WTC11 (cell line): ENCODE results near the gene JAML. TPM values are rescaled to one million over a fixed set of nuclear protein-coding genes. Genes with fewer than 3 reads are reported as not detected.

Source experiments
- ATAC-seq: fragments of 200-7000 bp; cut with Tn5 transposase; 2 replicates; pipeline ENCODE4 v1.10.0; 2021; ENCODE audit warnings: mild to moderate bottlenecking, moderate library complexity
- CTCF ChIA-PET: fragments of 300-600 bp; sonication (Branson Sonifier 250); formaldehyde crosslinking; loops from one replicate; lab custom pipeline; 2021; ENCODE audit warnings: antibody characterized with exemption; lab: Charles Lee
- POLR2A ChIA-PET: fragments of 350-600 bp; sonication (Branson Sonifier 250); formaldehyde crosslinking; loops from one replicate; lab custom pipeline; 2021; ENCODE audit warnings: antibody characterized with exemption; lab: Charles Lee
- DNase-seq: peaks from one replicate; pipeline ENCODE4 v3.0.0; 2021; ENCODE audit warnings: low spot score
- H3K27ac Mint-ChIP-seq: 2 replicates; pipeline ENCODE4 v1.8.0; 2021; ENCODE audit warnings: mixed read lengths
- H3K27me3 Mint-ChIP-seq: 2 replicates; pipeline ENCODE4 v1.8.0; 2021; ENCODE audit warnings: low read depth, mild to moderate bottlenecking, moderate library complexity, mixed read lengths
- H3K36me3 Mint-ChIP-seq: 2 replicates; pipeline ENCODE4 v1.8.0; 2021; ENCODE audit warnings: mixed read lengths
- H3K4me1 Mint-ChIP-seq: 2 replicates; pipeline ENCODE4 v1.8.0; 2022; ENCODE audit warnings: mixed read lengths
- H3K4me3 Mint-ChIP-seq: 2 replicates; pipeline ENCODE4 v1.8.0; 2021; ENCODE audit warnings: mild to moderate bottlenecking, moderate library complexity, mixed read lengths
- H3K9me3 Mint-ChIP-seq: 2 replicates; pipeline ENCODE4 v1.8.0; 2021; ENCODE audit warnings: mixed read lengths
- AFF4 ChIP-seq: sonication (generic); formaldehyde crosslinking; IDR thresholded peaks from 2 replicates; pipeline ENCODE4 v1.8.1; 2023; ENCODE audit warnings: mild to moderate bottlenecking, missing genetic modification reagents, borderline replicate concordance
- E2F5 ChIP-seq: sonication (generic); formaldehyde crosslinking; IDR thresholded peaks from 2 replicates; pipeline ENCODE4 v1.8.1; 2022; ENCODE audit warnings: mild to moderate bottlenecking, moderate library complexity, missing genetic modification reagents
- EMX1 ChIP-seq: fragments of 250-450 bp; sonication (Bioruptor Pico); IDR thresholded peaks from 2 replicates; pipeline ENCODE4 v1.8.0; 2021; ENCODE audit warnings: mild to moderate bottlenecking
- FOXP4 ChIP-seq: sonication (generic); formaldehyde crosslinking; IDR thresholded peaks from 2 replicates; pipeline ENCODE4 v1.8.0; 2022; ENCODE audit warnings: mild to moderate bottlenecking, missing genetic modification reagents
- JUN ChIP-seq: sonication (generic); formaldehyde crosslinking; IDR thresholded peaks from 2 replicates; pipeline ENCODE4 v1.8.0; 2023; ENCODE audit warnings: mild to moderate bottlenecking, missing genetic modification reagents
- MAX ChIP-seq: sonication (generic); formaldehyde crosslinking; IDR thresholded peaks from 2 replicates; pipeline ENCODE4 v1.8.0; 2022; ENCODE audit warnings: mild to moderate bottlenecking, missing genetic modification reagents
- PRRX2 ChIP-seq: fragments of 250-450 bp; sonication (Bioruptor Pico); IDR thresholded peaks from 2 replicates; pipeline ENCODE4 v1.8.0; 2021; ENCODE audit warnings: mild to moderate bottlenecking
- RELA ChIP-seq: sonication (generic); formaldehyde crosslinking; IDR thresholded peaks from 2 replicates; pipeline ENCODE4 v1.8.1; 2022; ENCODE audit warnings: missing genetic modification reagents, mild to moderate bottlenecking, borderline replicate concordance
- SMAD3 ChIP-seq: sonication (generic); formaldehyde crosslinking; IDR thresholded peaks from 2 replicates; pipeline ENCODE4 v1.8.0; 2022; ENCODE audit warnings: missing genetic modification reagents, mild to moderate bottlenecking, borderline replicate concordance
- SP1 ChIP-seq: sonication (generic); formaldehyde crosslinking; conservative IDR thresholded peaks from 2 replicates; pipeline ENCODE4 v1.8.1; 2022; ENCODE audit warnings: missing genetic modification reagents
- ZBTB21 ChIP-seq: sonication (generic); formaldehyde crosslinking; IDR thresholded peaks from 2 replicates; pipeline ENCODE4 v1.8.1; 2023; ENCODE audit warnings: mild to moderate bottlenecking, missing genetic modification reagents, borderline replicate concordance
- ZNF263 ChIP-seq: sonication (generic); formaldehyde crosslinking; IDR thresholded peaks from 2 replicates; pipeline ENCODE4 v1.8.1; 2022; ENCODE audit warnings: low read depth, mild to moderate bottlenecking, moderate library complexity, missing genetic modification reagents
- ZNF416 ChIP-seq: fragments of 250-450 bp; sonication (Bioruptor Pico); IDR thresholded peaks from 2 replicates; pipeline ENCODE4 v1.9.0; 2021; ENCODE audit warnings: mild to moderate bottlenecking, inconsistent platforms
- ZNF671 ChIP-seq: fragments of 250-450 bp; sonication (Bioruptor Pico); IDR thresholded peaks from 2 replicates; pipeline ENCODE4 v1.8.0; 2021; ENCODE audit warnings: mild to moderate bottlenecking
- total RNA-seq: library from RNA; stranded (reverse); gene quantifications from 3 replicates; pipeline ENCODE4 v1.2.3, GENCODE V29; 2021
- TF ChIP-seq, protein P1 (sequence below): sonication (generic); formaldehyde crosslinking; IDR thresholded peaks from 2 replicates; pipeline ENCODE4 v1.8.1; 2022; ENCODE audit warnings: missing genetic modification reagents, borderline replicate concordance
- TF ChIP-seq, protein P2 (sequence below): fragments of 250-450 bp; sonication (Bioruptor Pico); IDR thresholded peaks from 2 replicates; pipeline ENCODE4 v1.9.0; 2021; ENCODE audit warnings: mild to moderate bottlenecking, borderline replicate concordance
- TF ChIP-seq, protein P3 (sequence below): sonication (generic); formaldehyde crosslinking; IDR thresholded peaks from 2 replicates; pipeline ENCODE4 v1.8.0; 2022; ENCODE audit warnings: mild to moderate bottlenecking, missing genetic modification reagents
- TF ChIP-seq, protein P4 (sequence below): sonication (generic); formaldehyde crosslinking; IDR thresholded peaks from 2 replicates; pipeline ENCODE4 v1.8.0; 2023; ENCODE audit warnings: mild to moderate bottlenecking, missing genetic modification reagents

The JAML gene
- total RNA-seq, 1 experiment from 2014 or later, result 0.24 TPM

DNA sequence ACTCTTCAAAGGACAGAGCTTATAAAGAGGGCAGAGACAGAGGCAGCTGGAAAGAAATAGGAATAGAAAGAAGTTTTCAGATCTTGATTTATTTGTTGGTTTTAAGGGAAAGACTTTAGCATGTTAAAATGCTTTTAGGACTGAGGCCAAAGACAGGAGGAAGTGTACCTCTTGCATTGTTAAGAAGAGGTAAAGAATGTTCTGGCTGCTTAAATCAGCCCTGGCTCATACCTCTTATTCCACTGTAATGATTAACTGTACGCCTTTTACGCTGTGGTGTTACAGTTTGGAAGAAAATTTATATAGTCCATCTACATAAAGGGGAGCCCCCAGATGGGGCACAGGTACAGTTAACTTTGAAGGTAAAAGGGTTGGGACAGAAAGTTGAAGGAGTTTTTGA is 49.4 kb upstream of the JAML start (continued):
- no peak for TF ChIP-seq E2F5

- DNase-seq (no peak), ATAC-seq (no peak)
- no peaks in the 10 kb centered on the region for H3K4me1 Mint-ChIP-seq
- H3K27me3 Mint-ChIP-seq, result peaks cover 77% of the 10 kb centered on the region
- TF ChIP-seq RELA (CRISPR knock-in tag) (no peak), FOXP4 (CRISPR knock-in tag) (no peak), SP1 (CRISPR knock-in tag) (no peak), AFF4 (CRISPR knock-in tag) (no peak), ZNF263 (CRISPR knock-in tag) (no peak), SMAD3 (no peak), JUN (CRISPR knock-in tag) (no peak), EMX1 (CRISPR knock-in tag) (no peak), ZNF671 (no peak), PRRX2 (CRISPR knock-in tag) (no peak), ZNF416 (CRISPR knock-in tag) (no peak), ZBTB21 (no peak), MAX (CRISPR knock-in tag) (no peak)
- TF ChIP-seq, protein P1, sequence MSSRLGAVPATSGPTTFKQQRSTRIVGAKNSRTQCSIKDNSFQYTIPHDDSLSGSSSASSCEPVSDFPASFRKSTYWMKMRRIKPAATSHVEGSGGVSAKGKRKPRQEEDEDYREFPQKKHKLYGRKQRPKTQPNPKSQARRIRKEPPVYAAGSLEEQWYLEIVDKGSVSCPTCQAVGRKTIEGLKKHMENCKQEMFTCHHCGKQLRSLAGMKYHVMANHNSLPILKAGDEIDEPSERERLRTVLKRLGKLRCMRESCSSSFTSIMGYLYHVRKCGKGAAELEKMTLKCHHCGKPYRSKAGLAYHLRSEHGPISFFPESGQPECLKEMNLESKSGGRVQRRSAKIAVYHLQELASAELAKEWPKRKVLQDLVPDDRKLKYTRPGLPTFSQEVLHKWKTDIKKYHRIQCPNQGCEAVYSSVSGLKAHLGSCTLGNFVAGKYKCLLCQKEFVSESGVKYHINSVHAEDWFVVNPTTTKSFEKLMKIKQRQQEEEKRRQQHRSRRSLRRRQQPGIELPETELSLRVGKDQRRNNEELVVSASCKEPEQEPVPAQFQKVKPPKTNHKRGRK, result no peak
- TF ChIP-seq, protein P2, sequence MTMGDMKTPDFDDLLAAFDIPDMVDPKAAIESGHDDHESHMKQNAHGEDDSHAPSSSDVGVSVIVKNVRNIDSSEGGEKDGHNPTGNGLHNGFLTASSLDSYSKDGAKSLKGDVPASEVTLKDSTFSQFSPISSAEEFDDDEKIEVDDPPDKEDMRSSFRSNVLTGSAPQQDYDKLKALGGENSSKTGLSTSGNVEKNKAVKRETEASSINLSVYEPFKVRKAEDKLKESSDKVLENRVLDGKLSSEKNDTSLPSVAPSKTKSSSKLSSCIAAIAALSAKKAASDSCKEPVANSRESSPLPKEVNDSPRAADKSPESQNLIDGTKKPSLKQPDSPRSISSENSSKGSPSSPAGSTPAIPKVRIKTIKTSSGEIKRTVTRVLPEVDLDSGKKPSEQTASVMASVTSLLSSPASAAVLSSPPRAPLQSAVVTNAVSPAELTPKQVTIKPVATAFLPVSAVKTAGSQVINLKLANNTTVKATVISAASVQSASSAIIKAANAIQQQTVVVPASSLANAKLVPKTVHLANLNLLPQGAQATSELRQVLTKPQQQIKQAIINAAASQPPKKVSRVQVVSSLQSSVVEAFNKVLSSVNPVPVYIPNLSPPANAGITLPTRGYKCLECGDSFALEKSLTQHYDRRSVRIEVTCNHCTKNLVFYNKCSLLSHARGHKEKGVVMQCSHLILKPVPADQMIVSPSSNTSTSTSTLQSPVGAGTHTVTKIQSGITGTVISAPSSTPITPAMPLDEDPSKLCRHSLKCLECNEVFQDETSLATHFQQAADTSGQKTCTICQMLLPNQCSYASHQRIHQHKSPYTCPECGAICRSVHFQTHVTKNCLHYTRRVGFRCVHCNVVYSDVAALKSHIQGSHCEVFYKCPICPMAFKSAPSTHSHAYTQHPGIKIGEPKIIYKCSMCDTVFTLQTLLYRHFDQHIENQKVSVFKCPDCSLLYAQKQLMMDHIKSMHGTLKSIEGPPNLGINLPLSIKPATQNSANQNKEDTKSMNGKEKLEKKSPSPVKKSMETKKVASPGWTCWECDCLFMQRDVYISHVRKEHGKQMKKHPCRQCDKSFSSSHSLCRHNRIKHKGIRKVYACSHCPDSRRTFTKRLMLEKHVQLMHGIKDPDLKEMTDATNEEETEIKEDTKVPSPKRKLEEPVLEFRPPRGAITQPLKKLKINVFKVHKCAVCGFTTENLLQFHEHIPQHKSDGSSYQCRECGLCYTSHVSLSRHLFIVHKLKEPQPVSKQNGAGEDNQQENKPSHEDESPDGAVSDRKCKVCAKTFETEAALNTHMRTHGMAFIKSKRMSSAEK, result no peak
- TF ChIP-seq, protein P3, sequence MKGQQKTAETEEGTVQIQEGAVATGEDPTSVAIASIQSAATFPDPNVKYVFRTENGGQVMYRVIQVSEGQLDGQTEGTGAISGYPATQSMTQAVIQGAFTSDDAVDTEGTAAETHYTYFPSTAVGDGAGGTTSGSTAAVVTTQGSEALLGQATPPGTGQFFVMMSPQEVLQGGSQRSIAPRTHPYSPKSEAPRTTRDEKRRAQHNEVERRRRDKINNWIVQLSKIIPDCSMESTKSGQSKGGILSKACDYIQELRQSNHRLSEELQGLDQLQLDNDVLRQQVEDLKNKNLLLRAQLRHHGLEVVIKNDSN (CRISPR knock-in tag), result no peak
- TF ChIP-seq, protein P4, sequence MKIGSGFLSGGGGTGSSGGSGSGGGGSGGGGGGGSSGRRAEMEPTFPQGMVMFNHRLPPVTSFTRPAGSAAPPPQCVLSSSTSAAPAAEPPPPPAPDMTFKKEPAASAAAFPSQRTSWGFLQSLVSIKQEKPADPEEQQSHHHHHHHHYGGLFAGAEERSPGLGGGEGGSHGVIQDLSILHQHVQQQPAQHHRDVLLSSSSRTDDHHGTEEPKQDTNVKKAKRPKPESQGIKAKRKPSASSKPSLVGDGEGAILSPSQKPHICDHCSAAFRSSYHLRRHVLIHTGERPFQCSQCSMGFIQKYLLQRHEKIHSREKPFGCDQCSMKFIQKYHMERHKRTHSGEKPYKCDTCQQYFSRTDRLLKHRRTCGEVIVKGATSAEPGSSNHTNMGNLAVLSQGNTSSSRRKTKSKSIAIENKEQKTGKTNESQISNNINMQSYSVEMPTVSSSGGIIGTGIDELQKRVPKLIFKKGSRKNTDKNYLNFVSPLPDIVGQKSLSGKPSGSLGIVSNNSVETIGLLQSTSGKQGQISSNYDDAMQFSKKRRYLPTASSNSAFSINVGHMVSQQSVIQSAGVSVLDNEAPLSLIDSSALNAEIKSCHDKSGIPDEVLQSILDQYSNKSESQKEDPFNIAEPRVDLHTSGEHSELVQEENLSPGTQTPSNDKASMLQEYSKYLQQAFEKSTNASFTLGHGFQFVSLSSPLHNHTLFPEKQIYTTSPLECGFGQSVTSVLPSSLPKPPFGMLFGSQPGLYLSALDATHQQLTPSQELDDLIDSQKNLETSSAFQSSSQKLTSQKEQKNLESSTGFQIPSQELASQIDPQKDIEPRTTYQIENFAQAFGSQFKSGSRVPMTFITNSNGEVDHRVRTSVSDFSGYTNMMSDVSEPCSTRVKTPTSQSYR, result no peak
- no peak overlapping the region for H3K27ac Mint-ChIP-seq
- no peaks in the 10 kb centered on the region for H3K36me3 Mint-ChIP-seq
- H3K9me3 Mint-ChIP-seq, result no peaks in the 10 kb centered on the region
- ChIA-PET POLR2A (no interaction called here), CTCF (no interaction called here)
- H3K4me3 Mint-ChIP-seq, result no peak overlapping the region
Measured at GRCh38 chr11:118272001-118272400, 47.2 kb upstream of the JAML start.
